ENCODE measurements around the gene ZSWIM9.

The ZSWIM9 gene

DNA sequence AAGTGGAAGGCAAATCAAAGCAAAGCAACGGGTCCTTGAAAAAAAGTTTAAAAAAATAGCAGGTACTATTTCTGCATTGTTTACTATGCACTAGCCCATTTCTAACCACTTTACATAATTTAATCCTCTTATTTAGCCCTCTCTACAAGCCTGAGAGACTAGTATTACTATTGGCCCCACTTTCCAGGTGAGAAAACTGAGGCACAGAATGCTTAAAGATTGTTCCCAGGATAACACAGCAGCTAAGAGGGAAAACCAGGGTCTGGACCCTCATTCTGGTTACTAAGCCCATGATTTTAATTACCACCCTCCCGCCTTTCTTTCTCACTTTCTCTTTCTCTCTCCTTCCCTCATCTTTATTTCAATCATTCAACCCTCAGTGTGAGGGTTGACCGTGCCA, 5.7 kb downstream of the ZSWIM9 start:
- TF ChIP-seq TAF1 (IDR thresholded peaks at IDR 0.05; ENCODE audit: borderline replicate concordance, low read depth, low read length): no peak
- no peak for TF ChIP-seq POLR2A (IDR thresholded peaks at IDR 0.05; ENCODE audit: low read depth, low read length)
- TF ChIP-seq POLR2AphosphoS5 (IDR thresholded peaks at IDR 0.05; ENCODE audit: low read depth, low read length): no peak
- FAIRE-seq: no peak
- no peak for DNase-seq (ENCODE audit: insufficient read length)

- TF ChIP-seq POLR2A (IDR thresholded peaks at IDR 0.05; ENCODE audit: low read depth, low read length) (no peak), TAF1 (IDR thresholded peaks at IDR 0.05; ENCODE audit: borderline replicate concordance, low read depth, low read length) (no peak), POLR2AphosphoS5 (IDR thresholded peaks at IDR 0.05; ENCODE audit: low read depth, low read length) (no peak)
- no peak for DNase-seq (ENCODE audit: insufficient read length)
- no peak for FAIRE-seq
Observed at GRCh38 chr19:48181505-48181904, 11.0 kb downstream of the ZSWIM9 start.

- DNase-seq (ENCODE audit: insufficient read length): no peak
- no peak for FAIRE-seq
- TF ChIP-seq POLR2AphosphoS5 (IDR thresholded peaks at IDR 0.05; ENCODE audit: low read depth, low read length): no peak
- no peak for TF ChIP-seq TAF1 (IDR thresholded peaks at IDR 0.05; ENCODE audit: borderline replicate concordance, low read depth, low read length)
- TF ChIP-seq POLR2A (IDR thresholded peaks at IDR 0.05; ENCODE audit: low read depth, low read length): no peak
Observed at GRCh38 chr19:48182434-48182833, 12.0 kb downstream of the ZSWIM9 start.

GRCh38 chr19:48183356-48183755, 12.9 kb downstream of the ZSWIM9 start:
- TF ChIP-seq POLR2A (IDR thresholded peaks at IDR 0.05; ENCODE audit: low read depth, low read length) (no peak), TAF1 (IDR thresholded peaks at IDR 0.05; ENCODE audit: borderline replicate concordance, low read depth, low read length) (no peak), POLR2AphosphoS5 (IDR thresholded peaks at IDR 0.05; ENCODE audit: low read depth, low read length) (no peak)
- FAIRE-seq (no peak), DNase-seq (ENCODE audit: insufficient read length) (no peak)

- FAIRE-seq: no peak
- no peak for DNase-seq (ENCODE audit: insufficient read length)
- no peak for TF ChIP-seq TAF1 (IDR thresholded peaks at IDR 0.05; ENCODE audit: borderline replicate concordance, low read depth, low read length)
- TF ChIP-seq POLR2A (IDR thresholded peaks at IDR 0.05; ENCODE audit: low read depth, low read length): no peak
- TF ChIP-seq POLR2AphosphoS5 (IDR thresholded peaks at IDR 0.05; ENCODE audit: low read depth, low read length): no peak
Observed at GRCh38 chr19:48186015-48186414, 15.5 kb downstream of the ZSWIM9 start.

DNA sequence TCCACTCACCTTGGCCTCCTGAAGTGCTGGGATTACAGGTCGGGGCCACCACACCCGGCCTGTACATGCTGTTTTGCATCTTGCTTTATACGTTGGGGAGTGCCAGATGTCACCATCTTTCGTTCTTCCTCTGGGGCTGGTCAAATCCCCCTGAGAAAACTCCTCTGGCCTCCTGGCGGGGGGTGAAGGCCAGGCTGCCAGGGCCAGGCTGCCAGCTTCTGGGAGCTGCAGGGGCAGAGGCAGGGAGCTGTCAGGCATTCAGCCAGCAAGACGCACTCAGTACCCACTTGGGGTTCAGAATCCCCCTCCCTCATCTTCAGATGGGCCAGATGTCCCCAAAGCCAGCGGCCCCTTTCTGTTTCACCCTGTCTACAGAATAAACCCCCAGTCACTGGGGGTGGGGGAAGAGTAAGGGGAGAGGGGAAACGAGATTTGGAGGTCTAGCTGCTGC, 16.1 kb downstream of the ZSWIM9 start:
- FAIRE-seq: peak; percentile 24
- TF ChIP-seq TAF1 (IDR thresholded peaks at IDR 0.05; ENCODE audit: borderline replicate concordance, low read depth, low read length) (no peak), POLR2A (IDR thresholded peaks at IDR 0.05; ENCODE audit: low read depth, low read length) (no peak), POLR2AphosphoS5 (IDR thresholded peaks at IDR 0.05; ENCODE audit: low read depth, low read length) (no peak)
- no peak for DNase-seq (ENCODE audit: insufficient read length)

- no peak for TF ChIP-seq POLR2A (IDR thresholded peaks at IDR 0.05; ENCODE audit: low read depth, low read length)
- TF ChIP-seq POLR2AphosphoS5 (IDR thresholded peaks at IDR 0.05; ENCODE audit: low read depth, low read length): no peak
- no peak for TF ChIP-seq TAF1 (IDR thresholded peaks at IDR 0.05; ENCODE audit: borderline replicate concordance, low read depth, low read length)
- FAIRE-seq (peak; percentile 83), DNase-seq (ENCODE audit: insufficient read length) (peak; percentile 55)
Observed at GRCh38 chr19:48190288-48190884, 19.9 kb downstream of the ZSWIM9 start.

DNA sequence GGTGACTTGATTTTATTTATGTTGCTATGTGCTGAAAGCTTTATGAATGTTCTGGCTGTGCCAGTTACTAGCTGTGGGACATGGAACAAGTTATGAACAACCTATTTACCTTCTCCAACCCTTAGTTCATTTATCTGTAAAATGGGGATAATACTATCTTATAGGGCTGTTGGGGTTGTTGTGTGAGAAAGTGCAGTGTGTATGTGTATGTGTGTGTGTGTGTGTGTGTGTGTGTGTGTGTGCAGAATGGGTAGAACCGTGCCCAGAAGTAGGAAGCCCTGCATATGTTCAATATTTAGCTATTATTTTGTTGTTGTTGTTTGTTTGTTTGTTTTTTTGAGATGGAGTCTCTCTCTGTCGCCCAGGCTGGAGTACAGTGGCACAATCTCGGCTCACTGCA, 20.4 kb downstream of the ZSWIM9 start:
- FAIRE-seq: no peak
- TF ChIP-seq POLR2A (IDR thresholded peaks at IDR 0.05; ENCODE audit: low read depth, low read length): no peak
- no peak for TF ChIP-seq POLR2AphosphoS5 (IDR thresholded peaks at IDR 0.05; ENCODE audit: low read depth, low read length)
- TF ChIP-seq TAF1 (IDR thresholded peaks at IDR 0.05; ENCODE audit: borderline replicate concordance, low read depth, low read length): no peak

GRCh38 chr19:48192750-48193149, 22.3 kb downstream of the ZSWIM9 start:
- peak; percentile 24 for FAIRE-seq
- TF ChIP-seq POLR2A (IDR thresholded peaks at IDR 0.05; ENCODE audit: low read depth, low read length) (no peak), TAF1 (IDR thresholded peaks at IDR 0.05; ENCODE audit: borderline replicate concordance, low read depth, low read length) (no peak), POLR2AphosphoS5 (IDR thresholded peaks at IDR 0.05; ENCODE audit: low read depth, low read length) (no peak)
- DNase-seq (ENCODE audit: insufficient read length): no peak

More for the DNA sequence above, 20.4 kb downstream of the ZSWIM9 start:
- DNase-seq (ENCODE audit: insufficient read length): no peak

GRCh38 chr19:48194041-48194843, 23.8 kb downstream of the ZSWIM9 start:
- FAIRE-seq (peak; percentile 51), DNase-seq (ENCODE audit: insufficient read length) (peak; percentile 47)
- no peak for TF ChIP-seq POLR2A (IDR thresholded peaks at IDR 0.05; ENCODE audit: low read depth, low read length)
- TF ChIP-seq POLR2AphosphoS5 (IDR thresholded peaks at IDR 0.05; ENCODE audit: low read depth, low read length): no peak
- no peak for TF ChIP-seq TAF1 (IDR thresholded peaks at IDR 0.05; ENCODE audit: borderline replicate concordance, low read depth, low read length)

DNA sequence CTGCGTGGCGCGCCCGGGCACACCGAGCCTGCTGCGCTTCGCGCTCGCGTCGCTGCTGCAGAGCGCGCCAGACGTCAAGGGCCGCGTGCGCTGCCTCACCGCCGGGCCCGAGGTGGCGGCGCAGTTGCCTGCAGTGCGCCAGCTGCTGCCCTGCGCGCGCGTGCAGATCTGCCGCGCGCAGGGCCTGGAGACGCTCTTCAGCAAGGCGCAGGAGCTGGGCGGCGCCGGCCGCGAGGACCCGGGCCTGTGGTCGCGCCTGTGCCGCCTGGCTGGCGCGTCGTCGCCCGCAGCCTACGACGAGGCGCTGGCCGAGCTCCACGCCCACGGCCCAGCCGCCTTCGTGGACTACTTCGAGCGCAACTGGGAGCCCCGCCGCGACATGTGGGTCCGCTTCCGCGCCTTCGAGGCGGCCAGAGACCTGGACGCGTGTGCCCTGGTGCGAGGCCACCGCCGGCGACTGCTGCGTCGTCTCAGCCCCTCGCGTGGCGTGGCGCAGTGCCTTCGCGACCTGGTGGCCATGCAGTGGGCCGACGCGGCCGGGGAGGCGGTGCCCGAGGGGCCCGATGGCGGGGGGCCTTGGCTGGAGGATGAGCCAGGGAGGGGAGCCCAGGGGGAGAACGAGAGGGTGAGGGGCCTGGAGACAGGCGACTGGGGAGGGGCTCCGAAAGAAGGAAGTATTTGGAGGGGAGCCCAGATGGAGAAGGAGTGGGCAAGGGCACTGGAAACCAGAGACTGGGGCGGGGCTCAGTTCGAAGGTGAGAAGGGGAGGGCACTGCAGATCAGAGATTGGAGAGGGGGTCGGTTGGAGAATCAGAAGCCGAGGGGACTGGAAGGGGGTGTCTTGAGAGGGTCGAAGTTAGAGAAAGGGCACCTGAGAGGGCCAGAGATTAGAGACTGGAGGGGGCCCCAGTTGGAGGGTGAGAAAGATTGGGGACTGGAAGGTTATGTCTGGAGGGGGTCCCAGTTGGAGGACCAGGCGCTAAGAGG, 24.7 kb downstream of the ZSWIM9 start:
- FAIRE-seq (no peak), DNase-seq (ENCODE audit: insufficient read length) (no peak)
- no peak for TF ChIP-seq TAF1 (IDR thresholded peaks at IDR 0.05; ENCODE audit: borderline replicate concordance, low read depth, low read length)
